ENCODE measurements around the gene ATP1A4. TPM values are rescaled to one million over a fixed set of nuclear protein-coding genes. Genes with fewer than 3 reads are reported as not detected.

The ATP1A4 gene
- total RNA-seq, 1 donor: not detected

DNA sequence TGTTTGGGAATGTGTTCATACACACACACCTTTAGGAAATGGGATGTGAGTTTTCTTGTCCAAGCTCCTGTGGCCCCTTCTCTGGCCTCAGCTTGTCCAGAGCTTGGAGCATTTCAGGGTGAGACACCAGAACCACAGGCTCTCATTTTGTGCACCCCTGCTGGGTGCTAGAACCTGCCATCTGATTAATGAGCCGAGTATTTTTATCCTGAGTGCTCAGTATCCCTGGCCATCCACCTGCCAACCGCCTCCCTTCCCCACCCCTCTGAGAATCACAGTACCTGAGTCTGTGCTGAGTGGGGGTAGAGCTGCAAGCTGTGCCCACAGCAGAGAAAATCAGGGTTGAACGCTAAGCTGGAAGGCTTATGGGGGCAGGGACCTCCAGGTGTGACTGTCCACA, 40.4 kb downstream of the ATP1A4 start:
- Histone ChIP-seq H3K4me1 (ENCODE audit: insufficient read depth, low read length) (peaks cover 10% of the 10 kb centered on the region), H2AFZ (ENCODE audit: low read length) (no peak overlapping the region), H3K4me3 (ENCODE audit: insufficient read depth, low read length) (no peak overlapping the region), H3K9me3 (ENCODE audit: low read depth, low read length) (no peaks in the 10 kb centered on the region), H3K79me2 (ENCODE audit: insufficient read depth, low read length) (no peaks in the 10 kb centered on the region), H4K20me1 (ENCODE audit: insufficient read depth, low read length) (no peaks in the 10 kb centered on the region), H3K27ac (ENCODE audit: low read depth, low read length) (no peak overlapping the region), H3K27me3 (ENCODE audit: insufficient read depth, low read length) (no peaks in the 10 kb centered on the region), H3K36me3 (ENCODE audit: insufficient read depth, low read length) (no peaks in the 10 kb centered on the region), H3K4me2 (ENCODE audit: insufficient read depth, low read length) (no peak overlapping the region)
- DNase-seq (ENCODE audit: insufficient read length, low spot score, missing footprints): no peak
- no peak for TF ChIP-seq CTCF (IDR thresholded peaks at IDR 0.05; ENCODE audit: extremely low read depth, low read depth, low read length)

DNA sequence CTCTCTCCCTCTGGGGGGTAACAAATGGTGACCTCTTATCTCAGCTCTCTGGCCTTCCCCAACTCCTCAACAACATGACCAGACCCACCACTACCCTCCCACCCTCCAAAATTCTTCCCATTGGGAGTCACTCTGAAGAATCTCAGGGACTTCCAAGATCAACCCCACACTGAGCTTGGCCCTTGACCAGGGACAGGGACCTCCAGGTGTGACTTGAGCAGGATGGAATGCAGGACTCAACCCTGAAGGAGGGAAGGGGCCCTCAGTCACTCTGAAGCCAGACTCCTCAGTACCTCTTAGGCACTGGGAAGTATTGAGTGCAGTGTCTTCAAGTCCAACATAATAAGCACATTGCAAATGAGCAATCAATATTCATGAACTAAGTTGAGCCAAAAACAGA, 40.8 kb downstream of the ATP1A4 start:
- Histone ChIP-seq H3K4me2 (ENCODE audit: insufficient read depth, low read length) (no peak overlapping the region), H3K4me3 (ENCODE audit: insufficient read depth, low read length) (no peak overlapping the region), H2AFZ (ENCODE audit: low read length) (no peak overlapping the region), H3K79me2 (ENCODE audit: insufficient read depth, low read length) (no peaks in the 10 kb centered on the region), H3K27ac (ENCODE audit: low read depth, low read length) (no peak overlapping the region), H3K4me1 (ENCODE audit: insufficient read depth, low read length) (peaks cover 10% of the 10 kb centered on the region), H4K20me1 (ENCODE audit: insufficient read depth, low read length) (no peaks in the 10 kb centered on the region), H3K36me3 (ENCODE audit: insufficient read depth, low read length) (no peaks in the 10 kb centered on the region), H3K27me3 (ENCODE audit: insufficient read depth, low read length) (no peaks in the 10 kb centered on the region), H3K9me3 (ENCODE audit: low read depth, low read length) (no peaks in the 10 kb centered on the region)
- TF ChIP-seq CTCF (IDR thresholded peaks at IDR 0.05; ENCODE audit: extremely low read depth, low read depth, low read length): no peak
- no peak for DNase-seq (ENCODE audit: insufficient read length, low spot score, missing footprints)

GRCh38 chr1:160193091-160193819, 41.9 kb downstream of the ATP1A4 start:
- Histone ChIP-seq H3K4me3 (ENCODE audit: insufficient read depth, low read length) (no peak overlapping the region), H3K9me3 (ENCODE audit: low read depth, low read length) (no peaks in the 10 kb centered on the region), H3K4me1 (ENCODE audit: insufficient read depth, low read length) (peaks cover 10% of the 10 kb centered on the region), H3K4me2 (ENCODE audit: insufficient read depth, low read length) (peak overlapping the region; percentile 56), H2AFZ (ENCODE audit: low read length) (peak overlapping the region; percentile 79), H3K79me2 (ENCODE audit: insufficient read depth, low read length) (no peaks in the 10 kb centered on the region), H3K36me3 (ENCODE audit: insufficient read depth, low read length) (no peaks in the 10 kb centered on the region), H4K20me1 (ENCODE audit: insufficient read depth, low read length) (no peaks in the 10 kb centered on the region), H3K27ac (ENCODE audit: low read depth, low read length) (peak overlapping the region; percentile 30), H3K27me3 (ENCODE audit: insufficient read depth, low read length) (no peaks in the 10 kb centered on the region)
- peak; percentile 99 for TF ChIP-seq CTCF (IDR thresholded peaks at IDR 0.05; ENCODE audit: extremely low read depth, low read depth, low read length)
- peak; percentile 92 for DNase-seq (ENCODE audit: insufficient read length, low spot score, missing footprints)

- Histone ChIP-seq H3K79me2 (ENCODE audit: insufficient read depth, low read length) (no peaks in the 10 kb centered on the region), H3K4me2 (ENCODE audit: insufficient read depth, low read length) (no peak overlapping the region), H3K9me3 (ENCODE audit: low read depth, low read length) (no peaks in the 10 kb centered on the region), H3K36me3 (ENCODE audit: insufficient read depth, low read length) (no peaks in the 10 kb centered on the region), H3K4me3 (ENCODE audit: insufficient read depth, low read length) (no peak overlapping the region), H3K4me1 (ENCODE audit: insufficient read depth, low read length) (peaks cover 10% of the 10 kb centered on the region), H3K27me3 (ENCODE audit: insufficient read depth, low read length) (no peaks in the 10 kb centered on the region), H2AFZ (ENCODE audit: low read length) (peak overlapping the region; percentile 79), H3K27ac (ENCODE audit: low read depth, low read length) (peak overlapping the region; percentile 30), H4K20me1 (ENCODE audit: insufficient read depth, low read length) (no peaks in the 10 kb centered on the region)
- no peak for DNase-seq (ENCODE audit: insufficient read length, low spot score, missing footprints)
- no peak for TF ChIP-seq CTCF (IDR thresholded peaks at IDR 0.05; ENCODE audit: extremely low read depth, low read depth, low read length)
These were observed 42.7 kb downstream of the ATP1A4 start for GRCh38 chr1:160193832-160194736.

All from osteoblast (primary cell).